MM.1S (cell line): ENCODE data around the gene SYT17.
A peak's percentile ranks its signal among the peaks of the same experiment; 100 is the strongest.

Experiments
- DNase-seq: peaks from one replicate; pipeline ENCODE4 v3.0.0-alpha.2; 2015
- H2AFZ ChIP-seq: fragments of 300-600 bp; sonication (generic); 2 replicates; pipeline ENCODE4 v1.6.0; 2016; ENCODE audit warnings: antibody characterized with exemption, low read length
- H3F3A ChIP-seq: fragments of 300-600 bp; sonication (generic); 2 replicates; pipeline ENCODE4 v1.6.1; 2016; ENCODE audit warnings: mild to moderate bottlenecking, antibody characterized with exemption, low read length, moderate library complexity, mixed read lengths; ENCODE audit not compliant: insufficient read depth
- H3K27ac ChIP-seq: fragments of 300-600 bp; sonication (generic); 2 replicates; pipeline ENCODE4 v1.5.1; 2016; ENCODE audit warnings: mild to moderate bottlenecking, low read length
- H3K27me3 ChIP-seq: fragments of 300-600 bp; sonication (generic); replicated peaks from 2 replicates; pipeline ENCODE4 v1.6.0; 2016; ENCODE audit warnings: low read length; ENCODE audit not compliant: insufficient read depth
- H3K36me3 ChIP-seq: fragments of 300-600 bp; sonication (generic); replicated peaks from 2 replicates; pipeline ENCODE4 v1.6.1; 2016; ENCODE audit warnings: mild to moderate bottlenecking, low read length, mixed read lengths; ENCODE audit not compliant: insufficient read depth
- H3K4me1 ChIP-seq: fragments of 300-600 bp; sonication (generic); 2 replicates; pipeline ENCODE4 v1.6.1; 2016; ENCODE audit warnings: low read length, mixed read lengths
- H3K4me2 ChIP-seq: fragments of 300-600 bp; sonication (generic); 2 replicates; pipeline ENCODE4 v1.6.0; 2016; ENCODE audit warnings: low read depth, low read length
- H3K4me3 ChIP-seq: fragments of 300-600 bp; sonication (generic); 2 replicates; pipeline ENCODE4 v1.5.1; 2016; ENCODE audit warnings: low read length, mixed read lengths
- H3K79me2 ChIP-seq: fragments of 300-600 bp; sonication (generic); 2 replicates; pipeline ENCODE4 v1.6.1; 2016; ENCODE audit warnings: mixed run types, low read length, mixed read lengths
- H3K9ac ChIP-seq: fragments of 300-600 bp; sonication (generic); 2 replicates; pipeline ENCODE4 v1.6.1; 2016; ENCODE audit warnings: low read length, mixed read lengths
- H3K9me2 ChIP-seq: fragments of 300-600 bp; sonication (generic); replicated peaks from 2 replicates; pipeline ENCODE4 v1.6.1; 2016; ENCODE audit warnings: mild to moderate bottlenecking, low read length, mixed read lengths; ENCODE audit not compliant: insufficient read depth
- H3K9me3 ChIP-seq: fragments of 300-600 bp; sonication (generic); replicated peaks from 2 replicates; pipeline ENCODE4 v1.6.1; 2016; ENCODE audit warnings: mild to moderate bottlenecking, low read length, mixed read lengths; ENCODE audit not compliant: insufficient read depth
- H4K20me1 ChIP-seq: fragments of 300-600 bp; sonication (generic); 2 replicates; pipeline ENCODE4 v1.6.1; 2016; ENCODE audit warnings: mild to moderate bottlenecking, low read length, moderate library complexity, mixed read lengths; ENCODE audit not compliant: insufficient read depth
- CTCF ChIP-seq: fragments of 300-600 bp; sonication (generic); IDR thresholded peaks from 2 replicates; pipeline ENCODE4 v1.5.1; 2016; ENCODE audit warnings: antibody characterized with exemption, low read length, mixed read lengths
- EZH2 ChIP-seq: fragments of 300-600 bp; sonication (generic); optimal IDR thresholded peaks from 2 replicates; pipeline ENCODE3; 2017; ENCODE audit warnings: low read depth, mild to moderate bottlenecking, antibody characterized with exemption, low read length, mixed read lengths
- EZH2phosphoT487 ChIP-seq: fragments of 300-600 bp; sonication (generic); IDR thresholded peaks from 2 replicates; pipeline ENCODE4 v1.6.1; 2018; ENCODE audit warnings: antibody characterized with exemption, low read length

SYT17 gene

GRCh38 chr16:19210968-19211367 lies 42.9 kb downstream of the SYT17 start:
- Histone ChIP-seq H3K27ac (no peak overlapping the region), H3K9me2 (no peaks in the 10 kb centered on the region), H3K9ac (no peak overlapping the region), H3K9me3 (no peaks in the 10 kb centered on the region), H3K4me1 (peaks cover 10% of the 10 kb centered on the region), H3K4me3 (no peak overlapping the region), H2AFZ (0 out of 2 replicates have a peak overlapping the region, but pooled peaks have one; percentile 29), H3K27me3 (no peaks in the 10 kb centered on the region; the same call in 1 of the 2 replicates), H4K20me1 (no peaks in the 10 kb centered on the region), H3K4me2 (peak overlapping the region; percentile 43; the same call in 1 of the 2 replicates), H3K36me3 (no peaks in the 10 kb centered on the region), H3K79me2 (no peaks in the 10 kb centered on the region), H3F3A (no peaks in the 10 kb centered on the region)
- no peak for DNase-seq
- TF ChIP-seq EZH2: no peak
- TF ChIP-seq EZH2phosphoT487: no peak
- no peak for TF ChIP-seq CTCF

- Histone ChIP-seq H3K4me3 (no peak overlapping the region), H2AFZ (no peak overlapping the region), H3K27me3 (no peaks in the 10 kb centered on the region; the same call in 1 of the 2 replicates), H3K4me2 (no peak overlapping the region), H3K9me2 (no peaks in the 10 kb centered on the region), H4K20me1 (no peaks in the 10 kb centered on the region), H3K9me3 (no peaks in the 10 kb centered on the region), H3K27ac (no peak overlapping the region), H3F3A (no peaks in the 10 kb centered on the region), H3K9ac (no peak overlapping the region), H3K79me2 (no peaks in the 10 kb centered on the region), H3K4me1 (peaks cover 10% of the 10 kb centered on the region), H3K36me3 (no peaks in the 10 kb centered on the region)
- DNase-seq: no peak
- TF ChIP-seq EZH2phosphoT487: no peak
- no peak for TF ChIP-seq CTCF
- no peak for TF ChIP-seq EZH2
Observed at GRCh38 chr16:19212059-19212458, 44.0 kb downstream of the SYT17 start.

- Histone ChIP-seq H3K4me3 (no peak overlapping the region), H3K9ac (no peak overlapping the region), H3K9me2 (no peaks in the 10 kb centered on the region), H3K27me3 (no peaks in the 10 kb centered on the region; the same call in 1 of the 2 replicates), H3F3A (no peaks in the 10 kb centered on the region), H3K9me3 (no peaks in the 10 kb centered on the region), H3K27ac (no peak overlapping the region), H3K4me2 (no peak overlapping the region), H2AFZ (no peak overlapping the region), H3K36me3 (no peaks in the 10 kb centered on the region), H3K79me2 (no peaks in the 10 kb centered on the region), H4K20me1 (no peaks in the 10 kb centered on the region), H3K4me1 (peaks cover 10% of the 10 kb centered on the region)
- no peak for DNase-seq
- TF ChIP-seq CTCF (peak; percentile 19; the same call in 1 of the 2 replicates), EZH2phosphoT487 (no peak)
Observed at GRCh38 chr16:19213885-19214284, 45.8 kb downstream of the SYT17 start.
